ENCODE measurements around the gene IL15RA.

DNA sequence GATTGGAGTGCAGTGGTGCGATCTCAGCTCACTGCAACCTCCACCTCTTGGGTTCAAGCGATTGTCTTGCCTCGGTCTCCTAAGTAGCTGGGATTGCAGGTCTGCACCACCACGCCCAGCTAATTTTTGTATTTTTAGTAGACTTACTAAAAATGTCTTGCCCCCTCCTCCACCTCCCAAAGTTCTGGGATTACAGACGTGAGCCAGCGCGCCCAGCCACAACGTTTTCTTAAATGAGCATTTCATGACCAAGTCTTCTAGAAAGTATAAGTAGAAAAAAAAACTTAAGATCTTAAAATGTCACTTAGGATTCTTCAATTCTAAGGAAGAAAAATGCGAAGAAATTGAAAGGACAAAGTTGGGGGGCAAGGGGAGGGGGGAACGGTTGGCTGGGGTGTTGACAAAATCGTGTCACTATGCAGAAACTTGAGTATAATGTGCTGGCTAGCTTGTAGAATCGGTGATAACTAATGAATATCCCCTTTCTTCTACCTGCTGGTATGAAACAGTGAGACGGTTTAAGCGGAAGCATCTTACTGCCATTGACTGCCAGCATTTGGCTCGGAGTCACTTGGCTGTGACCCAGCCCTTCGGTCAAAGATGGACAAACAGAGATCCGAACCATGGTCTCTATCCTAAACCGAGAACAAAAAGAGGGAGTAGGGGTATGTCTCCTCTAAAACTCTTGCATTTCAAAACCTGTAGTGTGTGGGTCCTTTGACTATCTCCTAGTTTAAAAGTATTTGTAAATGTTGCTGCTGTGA is 74.7 kb downstream of the IL15RA start:
- TF ChIP-seq CHD1 (IDR thresholded peaks at IDR 0.05; ENCODE audit: low read depth, low read length), result no peak
- TF ChIP-seq, protein P1, sequence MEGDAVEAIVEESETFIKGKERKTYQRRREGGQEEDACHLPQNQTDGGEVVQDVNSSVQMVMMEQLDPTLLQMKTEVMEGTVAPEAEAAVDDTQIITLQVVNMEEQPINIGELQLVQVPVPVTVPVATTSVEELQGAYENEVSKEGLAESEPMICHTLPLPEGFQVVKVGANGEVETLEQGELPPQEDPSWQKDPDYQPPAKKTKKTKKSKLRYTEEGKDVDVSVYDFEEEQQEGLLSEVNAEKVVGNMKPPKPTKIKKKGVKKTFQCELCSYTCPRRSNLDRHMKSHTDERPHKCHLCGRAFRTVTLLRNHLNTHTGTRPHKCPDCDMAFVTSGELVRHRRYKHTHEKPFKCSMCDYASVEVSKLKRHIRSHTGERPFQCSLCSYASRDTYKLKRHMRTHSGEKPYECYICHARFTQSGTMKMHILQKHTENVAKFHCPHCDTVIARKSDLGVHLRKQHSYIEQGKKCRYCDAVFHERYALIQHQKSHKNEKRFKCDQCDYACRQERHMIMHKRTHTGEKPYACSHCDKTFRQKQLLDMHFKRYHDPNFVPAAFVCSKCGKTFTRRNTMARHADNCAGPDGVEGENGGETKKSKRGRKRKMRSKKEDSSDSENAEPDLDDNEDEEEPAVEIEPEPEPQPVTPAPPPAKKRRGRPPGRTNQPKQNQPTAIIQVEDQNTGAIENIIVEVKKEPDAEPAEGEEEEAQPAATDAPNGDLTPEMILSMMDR (IDR thresholded peaks at IDR 0.05; ENCODE audit: control extremely low read depth in 1 of 3, insufficient read depth in 1 of 3, low read depth in 1 of 3, low read length in 3 of 3), result no peak
- no peak for TF ChIP-seq KDM1A (IDR thresholded peaks at IDR 0.05; ENCODE audit: borderline replicate concordance, low read length)
- TF ChIP-seq RFX5 (IDR thresholded peaks at IDR 0.05; ENCODE audit: borderline replicate concordance, low read depth, low read length), result no peak
- no peak for TF ChIP-seq NRF1 (IDR thresholded peaks at IDR 0.05; ENCODE audit: low read depth, low read length)
- TF ChIP-seq, protein P2, sequence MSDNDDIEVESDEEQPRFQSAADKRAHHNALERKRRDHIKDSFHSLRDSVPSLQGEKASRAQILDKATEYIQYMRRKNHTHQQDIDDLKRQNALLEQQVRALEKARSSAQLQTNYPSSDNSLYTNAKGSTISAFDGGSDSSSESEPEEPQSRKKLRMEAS (IDR thresholded peaks at IDR 0.05), result no peak
- TF ChIP-seq POLR2AphosphoS5 (IDR thresholded peaks at IDR 0.05; ENCODE audit: low read depth, low read length), result no peak
- TF ChIP-seq RNF2 (IDR thresholded peaks at IDR 0.05; ENCODE audit: borderline replicate concordance, low read depth, low read length, missing control alignments, poor library complexity, severe bottlenecking), result no peak
